ENCODE measurements around the gene ONECUT2.

ONECUT2 gene

DNA sequence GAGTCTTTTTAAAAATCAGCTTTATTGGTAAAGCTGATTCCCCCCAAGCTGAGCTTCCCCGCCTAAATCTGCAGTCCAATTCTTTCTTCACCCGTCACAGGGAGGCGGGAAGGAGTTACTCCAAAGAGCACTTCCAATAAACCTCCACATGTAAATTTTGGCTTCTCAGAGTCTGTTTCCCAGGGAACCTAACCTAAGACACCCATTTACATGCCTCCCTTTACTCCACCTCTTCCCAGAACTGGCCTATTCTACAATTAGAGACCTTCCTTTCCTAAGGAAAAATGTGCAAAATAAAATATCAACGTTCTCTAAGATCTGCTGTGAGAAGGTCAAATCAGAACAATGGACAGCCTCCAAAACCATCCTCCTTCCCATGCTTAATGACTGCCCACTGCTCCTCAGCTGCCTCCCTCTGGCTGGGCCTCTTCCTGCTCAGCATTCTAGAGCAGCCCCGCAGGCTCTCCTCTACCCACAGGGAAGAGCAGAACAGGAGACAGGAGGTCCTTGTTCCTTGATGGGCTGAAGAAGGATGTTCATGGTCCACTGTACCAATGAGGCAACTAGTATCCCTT lies 63.6 kb downstream of the ONECUT2 start:
- DNase-seq (no peak), ATAC-seq (ENCODE audit: insufficient read depth, low read depth) (no peak)
- H3K9me3 ChIP-seq (ENCODE audit: insufficient read depth, low read length, severe bottlenecking) = no peaks in the 10 kb centered on the region
- H3K4me2 ChIP-seq (ENCODE audit: insufficient read depth, low read length) = no peak overlapping the region
- no peaks in the 10 kb centered on the region for H3K27me3 ChIP-seq (ENCODE audit: insufficient read depth, low read length, poor library complexity)
- no peak overlapping the region for H2AFZ ChIP-seq (ENCODE audit: low read depth, low read length)
- no peak overlapping the region for H3K27ac ChIP-seq (ENCODE audit: low read length)
- H3K9ac ChIP-seq (ENCODE audit: low read depth, low read length) = no peak overlapping the region
- H3K4me3 ChIP-seq (ENCODE audit: low read depth in 1 of 2, low read length in 2 of 2) = no peak overlapping the region
- no peaks in the 10 kb centered on the region for H4K20me1 ChIP-seq (ENCODE audit: insufficient read depth, low read length)
- H3K4me1 ChIP-seq (ENCODE audit: insufficient read depth, low read length) = no peaks in the 10 kb centered on the region
- no peaks in the 10 kb centered on the region for H3K36me3 ChIP-seq (ENCODE audit: insufficient read depth, low read length)
- no peaks in the 10 kb centered on the region for H3K79me2 ChIP-seq (ENCODE audit: insufficient read depth, low read length)
- TF ChIP-seq EZH2 (IDR thresholded peaks at IDR 0.05; ENCODE audit: borderline replicate concordance, low read depth, low read length, severe bottlenecking) (no peak), CTCF (IDR thresholded peaks at IDR 0.05; ENCODE audit: borderline replicate concordance, extremely low read depth, low read length, poor library complexity, severe bottlenecking) (no peak)

- Histone ChIP-seq H4K20me1 (ENCODE audit: insufficient read depth, low read length) (no peaks in the 10 kb centered on the region), H3K4me3 (ENCODE audit: low read depth in 1 of 2, low read length in 2 of 2) (no peak overlapping the region), H3K9me3 (ENCODE audit: insufficient read depth, low read length, severe bottlenecking) (no peaks in the 10 kb centered on the region), H2AFZ (ENCODE audit: low read depth, low read length) (no peak overlapping the region), H3K4me1 (ENCODE audit: insufficient read depth, low read length) (no peaks in the 10 kb centered on the region), H3K27me3 (ENCODE audit: insufficient read depth, low read length, poor library complexity) (peaks cover 4% of the 10 kb centered on the region), H3K9ac (ENCODE audit: low read depth, low read length) (no peak overlapping the region), H3K27ac (ENCODE audit: low read length) (no peak overlapping the region), H3K4me2 (ENCODE audit: insufficient read depth, low read length) (no peak overlapping the region), H3K36me3 (ENCODE audit: insufficient read depth, low read length) (no peaks in the 10 kb centered on the region), H3K79me2 (ENCODE audit: insufficient read depth, low read length) (no peaks in the 10 kb centered on the region)
- ATAC-seq (ENCODE audit: insufficient read depth, low read depth) = no peak
- TF ChIP-seq CTCF (IDR thresholded peaks at IDR 0.05; ENCODE audit: borderline replicate concordance, extremely low read depth, low read length, poor library complexity, severe bottlenecking) (no peak), EZH2 (IDR thresholded peaks at IDR 0.05; ENCODE audit: borderline replicate concordance, low read depth, low read length, severe bottlenecking) (no peak)
- no peak for DNase-seq
These were observed 67.5 kb downstream of the ONECUT2 start for GRCh38 chr18:57502624-57503023.

- H3K79me2 ChIP-seq (ENCODE audit: insufficient read depth, low read length) = no peaks in the 10 kb centered on the region
- ATAC-seq (ENCODE audit: insufficient read depth, low read depth) (no peak), DNase-seq (no peak)
- H2AFZ ChIP-seq (ENCODE audit: low read depth, low read length) = no peak overlapping the region
- TF ChIP-seq EZH2 (IDR thresholded peaks at IDR 0.05; ENCODE audit: borderline replicate concordance, low read depth, low read length, severe bottlenecking) = no peak
- TF ChIP-seq CTCF (IDR thresholded peaks at IDR 0.05; ENCODE audit: borderline replicate concordance, extremely low read depth, low read length, poor library complexity, severe bottlenecking) = no peak
- peaks cover 4% of the 10 kb centered on the region for H3K27me3 ChIP-seq (ENCODE audit: insufficient read depth, low read length, poor library complexity)
- H3K36me3 ChIP-seq (ENCODE audit: insufficient read depth, low read length) = no peaks in the 10 kb centered on the region
- H3K4me1 ChIP-seq (ENCODE audit: insufficient read depth, low read length) = no peaks in the 10 kb centered on the region
- H3K9me3 ChIP-seq (ENCODE audit: insufficient read depth, low read length, severe bottlenecking) = no peaks in the 10 kb centered on the region
- H3K27ac ChIP-seq (ENCODE audit: low read length) = no peak overlapping the region
- no peak overlapping the region for H3K4me2 ChIP-seq (ENCODE audit: insufficient read depth, low read length)
- H3K4me3 ChIP-seq (ENCODE audit: low read depth in 1 of 2, low read length in 2 of 2) = no peak overlapping the region
- no peaks in the 10 kb centered on the region for H4K20me1 ChIP-seq (ENCODE audit: insufficient read depth, low read length)
- H3K9ac ChIP-seq (ENCODE audit: low read depth, low read length) = no peak overlapping the region
These were observed 70.1 kb downstream of the ONECUT2 start for GRCh38 chr18:57505231-57505630.

- Histone ChIP-seq H3K4me3 (ENCODE audit: low read depth in 1 of 2, low read length in 2 of 2) (no peak overlapping the region), H3K27me3 (ENCODE audit: insufficient read depth, low read length, poor library complexity) (no peaks in the 10 kb centered on the region), H3K4me1 (ENCODE audit: insufficient read depth, low read length) (no peaks in the 10 kb centered on the region), H3K9ac (ENCODE audit: low read depth, low read length) (no peak overlapping the region), H3K4me2 (ENCODE audit: insufficient read depth, low read length) (no peak overlapping the region), H3K9me3 (ENCODE audit: insufficient read depth, low read length, severe bottlenecking) (no peaks in the 10 kb centered on the region), H4K20me1 (ENCODE audit: insufficient read depth, low read length) (no peaks in the 10 kb centered on the region), H3K79me2 (ENCODE audit: insufficient read depth, low read length) (no peaks in the 10 kb centered on the region), H3K27ac (ENCODE audit: low read length) (no peak overlapping the region), H2AFZ (ENCODE audit: low read depth, low read length) (no peak overlapping the region), H3K36me3 (ENCODE audit: insufficient read depth, low read length) (no peaks in the 10 kb centered on the region)
- DNase-seq (no peak), ATAC-seq (ENCODE audit: insufficient read depth, low read depth) (no peak)
- TF ChIP-seq CTCF (IDR thresholded peaks at IDR 0.05; ENCODE audit: borderline replicate concordance, extremely low read depth, low read length, poor library complexity, severe bottlenecking) = no peak
These were observed 80.9 kb downstream of the ONECUT2 start for GRCh38 chr18:57516056-57516455.

Data from DND-41 (cell line).